ENCODE results near the gene TRIP13.

Gene TRIP13

GRCh38 chr5:860506-861150 is 32.1 kb upstream of the TRIP13 start:
- no peak for TF ChIP-seq CTCF (conservative IDR thresholded peaks at IDR 0.05; ENCODE audit: low read depth, low read length)
- DNase-seq (ENCODE audit: low read depth): no peak
- H3K4me3 ChIP-seq (ENCODE audit: low read length): no peak overlapping the region

- DNase-seq (ENCODE audit: low read depth): no peak
- no peak for TF ChIP-seq CTCF (conservative IDR thresholded peaks at IDR 0.05; ENCODE audit: low read depth, low read length)
Observed at GRCh38 chr5:861442-862366, 31.0 kb upstream of the TRIP13 start.

GRCh38 chr5:862367-863243 is 30.1 kb upstream of the TRIP13 start:
- DNase-seq (ENCODE audit: low read depth): no peak
- H3K4me3 ChIP-seq (ENCODE audit: low read length): no peak overlapping the region
- TF ChIP-seq CTCF (conservative IDR thresholded peaks at IDR 0.05; ENCODE audit: low read depth, low read length): no peak

More at GRCh38 chr5:861442-862366, 31.0 kb upstream of the TRIP13 start:
- H3K4me3 ChIP-seq (ENCODE audit: low read length): no peak overlapping the region

GRCh38 chr5:863244-863805 is 29.4 kb upstream of the TRIP13 start:
- H3K4me3 ChIP-seq (ENCODE audit: low read length): no peak overlapping the region
- no peak for DNase-seq (ENCODE audit: low read depth)
- no peak for TF ChIP-seq CTCF (conservative IDR thresholded peaks at IDR 0.05; ENCODE audit: low read depth, low read length)

- H3K4me3 ChIP-seq (ENCODE audit: low read length): no peak overlapping the region
- no peak for DNase-seq (ENCODE audit: low read depth)
- TF ChIP-seq CTCF (conservative IDR thresholded peaks at IDR 0.05; ENCODE audit: low read depth, low read length): no peak
Observed at GRCh38 chr5:864492-865167, 28.1 kb upstream of the TRIP13 start.

GRCh38 chr5:865168-865521 is 27.5 kb upstream of the TRIP13 start:
- TF ChIP-seq CTCF (conservative IDR thresholded peaks at IDR 0.05; ENCODE audit: low read depth, low read length): no peak
- H3K4me3 ChIP-seq (ENCODE audit: low read length): no peak overlapping the region
- DNase-seq (ENCODE audit: low read depth): no peak
